ENCODE results near the gene SETD4.

DNA sequence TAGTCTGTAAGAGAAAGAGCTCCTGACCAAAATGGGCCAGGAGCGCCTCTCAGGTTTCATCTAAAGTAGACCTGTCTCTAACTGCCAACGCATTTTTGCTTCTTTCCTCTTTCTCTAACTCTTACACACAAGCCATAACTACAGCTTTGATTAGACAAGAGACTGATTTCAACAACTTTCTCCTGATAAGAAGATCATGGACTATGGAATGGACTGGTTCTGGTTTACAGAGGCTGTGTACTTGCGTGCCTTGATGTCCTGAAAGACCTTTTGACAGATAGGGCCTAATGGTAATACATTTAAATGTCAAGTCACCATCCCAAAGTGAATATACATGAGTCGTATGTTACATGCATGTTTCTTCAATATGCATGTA lies 3.7 kb upstream of the SETD4 start:
- no peak for TF ChIP-seq EZH2phosphoT487 (IDR thresholded peaks at IDR 0.05; ENCODE audit: borderline replicate concordance, low read length)
- TF ChIP-seq, protein P1, sequence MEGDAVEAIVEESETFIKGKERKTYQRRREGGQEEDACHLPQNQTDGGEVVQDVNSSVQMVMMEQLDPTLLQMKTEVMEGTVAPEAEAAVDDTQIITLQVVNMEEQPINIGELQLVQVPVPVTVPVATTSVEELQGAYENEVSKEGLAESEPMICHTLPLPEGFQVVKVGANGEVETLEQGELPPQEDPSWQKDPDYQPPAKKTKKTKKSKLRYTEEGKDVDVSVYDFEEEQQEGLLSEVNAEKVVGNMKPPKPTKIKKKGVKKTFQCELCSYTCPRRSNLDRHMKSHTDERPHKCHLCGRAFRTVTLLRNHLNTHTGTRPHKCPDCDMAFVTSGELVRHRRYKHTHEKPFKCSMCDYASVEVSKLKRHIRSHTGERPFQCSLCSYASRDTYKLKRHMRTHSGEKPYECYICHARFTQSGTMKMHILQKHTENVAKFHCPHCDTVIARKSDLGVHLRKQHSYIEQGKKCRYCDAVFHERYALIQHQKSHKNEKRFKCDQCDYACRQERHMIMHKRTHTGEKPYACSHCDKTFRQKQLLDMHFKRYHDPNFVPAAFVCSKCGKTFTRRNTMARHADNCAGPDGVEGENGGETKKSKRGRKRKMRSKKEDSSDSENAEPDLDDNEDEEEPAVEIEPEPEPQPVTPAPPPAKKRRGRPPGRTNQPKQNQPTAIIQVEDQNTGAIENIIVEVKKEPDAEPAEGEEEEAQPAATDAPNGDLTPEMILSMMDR (conservative IDR thresholded peaks at IDR 0.05; ENCODE audit: low read depth, low read length) = no peak
